ENCODE results near the gene SLC45A1. TPM values are rescaled to one million over a fixed set of nuclear protein-coding genes. Genes with fewer than 3 reads are reported as not detected.
A peak's percentile ranks its signal among the peaks of the same experiment; 100 is the strongest.

SLC45A1 gene
- total RNA-seq, 3 donors from 2014 or later = 0.73 to 3.6 (median 1.9) TPM

DNA sequence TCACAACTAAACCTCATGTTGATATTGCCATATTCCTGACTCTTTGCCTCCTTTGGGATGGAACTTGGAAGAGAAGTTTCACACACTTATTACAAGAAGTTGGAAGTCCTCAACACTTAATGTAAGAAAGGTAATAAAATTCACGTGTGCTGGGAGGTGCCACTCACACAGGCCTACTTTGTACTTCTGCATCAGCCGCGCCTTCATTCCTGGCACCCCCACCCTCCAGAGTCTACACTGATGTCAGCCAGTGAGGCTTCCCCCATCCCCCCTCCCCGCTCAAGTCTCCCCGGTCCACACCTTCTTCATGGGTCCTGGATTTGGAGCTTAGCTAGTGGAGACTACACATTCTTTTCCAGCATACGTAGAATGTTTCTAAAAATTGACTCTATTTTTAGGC lies 24.8 kb upstream of the SLC45A1 start:
- H3K27me3 ChIP-seq = no peaks in the 10 kb centered on the region
- no peak for DNase-seq (ENCODE audit: low spot score in 2 of 2)
- TF ChIP-seq POLR2A (IDR thresholded peaks at IDR 0.05) = no peak
- TF ChIP-seq POLR2AphosphoS5 (IDR thresholded peaks at IDR 0.05) = no peak
- TF ChIP-seq, protein P1, sequence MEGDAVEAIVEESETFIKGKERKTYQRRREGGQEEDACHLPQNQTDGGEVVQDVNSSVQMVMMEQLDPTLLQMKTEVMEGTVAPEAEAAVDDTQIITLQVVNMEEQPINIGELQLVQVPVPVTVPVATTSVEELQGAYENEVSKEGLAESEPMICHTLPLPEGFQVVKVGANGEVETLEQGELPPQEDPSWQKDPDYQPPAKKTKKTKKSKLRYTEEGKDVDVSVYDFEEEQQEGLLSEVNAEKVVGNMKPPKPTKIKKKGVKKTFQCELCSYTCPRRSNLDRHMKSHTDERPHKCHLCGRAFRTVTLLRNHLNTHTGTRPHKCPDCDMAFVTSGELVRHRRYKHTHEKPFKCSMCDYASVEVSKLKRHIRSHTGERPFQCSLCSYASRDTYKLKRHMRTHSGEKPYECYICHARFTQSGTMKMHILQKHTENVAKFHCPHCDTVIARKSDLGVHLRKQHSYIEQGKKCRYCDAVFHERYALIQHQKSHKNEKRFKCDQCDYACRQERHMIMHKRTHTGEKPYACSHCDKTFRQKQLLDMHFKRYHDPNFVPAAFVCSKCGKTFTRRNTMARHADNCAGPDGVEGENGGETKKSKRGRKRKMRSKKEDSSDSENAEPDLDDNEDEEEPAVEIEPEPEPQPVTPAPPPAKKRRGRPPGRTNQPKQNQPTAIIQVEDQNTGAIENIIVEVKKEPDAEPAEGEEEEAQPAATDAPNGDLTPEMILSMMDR (IDR thresholded peaks at IDR 0.05) = no peak
- intact Hi-C loops (cut with DNase I; ENCODE audit: low total_unique reads) = no loop called here
- H3K9me3 ChIP-seq = no peaks in the 10 kb centered on the region
- no peak overlapping the region for H3K27ac ChIP-seq
- H3K36me3 ChIP-seq = no peaks in the 10 kb centered on the region
- H3K4me1 ChIP-seq = no peaks in the 10 kb centered on the region
- H3K4me3 ChIP-seq = no peak overlapping the region

DNA sequence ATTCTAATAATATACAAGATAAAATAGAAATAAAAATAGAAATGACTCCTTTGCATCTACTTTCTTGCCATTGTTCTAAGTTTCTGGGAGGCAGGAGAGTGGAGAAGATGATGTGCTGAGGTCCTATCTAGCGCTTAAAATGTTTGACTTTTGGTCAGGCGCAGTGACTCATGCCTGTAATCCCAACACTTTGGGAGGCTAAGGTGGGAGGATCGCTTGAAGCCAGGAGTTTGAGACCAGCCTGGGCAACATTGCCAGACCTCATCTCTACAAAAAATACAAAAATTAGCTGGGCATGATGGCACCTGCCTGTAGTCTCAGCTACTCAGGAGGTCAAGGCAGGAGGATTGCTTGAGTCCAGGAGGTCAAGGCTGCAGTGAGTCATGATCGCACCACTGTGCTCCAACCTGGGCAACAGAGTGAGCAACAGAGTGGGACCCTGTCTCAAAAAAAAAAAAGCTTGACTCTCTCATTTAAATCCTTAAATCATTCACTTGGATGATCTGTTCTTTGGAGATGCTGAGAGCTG lies 24.2 kb upstream of the SLC45A1 start:
- H3K27me3 ChIP-seq = no peaks in the 10 kb centered on the region
- H3K4me1 ChIP-seq = no peaks in the 10 kb centered on the region
- no peaks in the 10 kb centered on the region for H3K36me3 ChIP-seq
- no peak overlapping the region for H3K27ac ChIP-seq
- DNase-seq (ENCODE audit: low spot score in 2 of 2) = no peak
- H3K4me3 ChIP-seq = no peak overlapping the region
- no peak for TF ChIP-seq POLR2AphosphoS5 (IDR thresholded peaks at IDR 0.05)
- TF ChIP-seq, protein P1 (IDR thresholded peaks at IDR 0.05) = no peak
- TF ChIP-seq POLR2A (IDR thresholded peaks at IDR 0.05) = no peak
- intact Hi-C loops (cut with DNase I; ENCODE audit: low total_unique reads) = no loop called here
- H3K9me3 ChIP-seq = no peaks in the 10 kb centered on the region

DNA sequence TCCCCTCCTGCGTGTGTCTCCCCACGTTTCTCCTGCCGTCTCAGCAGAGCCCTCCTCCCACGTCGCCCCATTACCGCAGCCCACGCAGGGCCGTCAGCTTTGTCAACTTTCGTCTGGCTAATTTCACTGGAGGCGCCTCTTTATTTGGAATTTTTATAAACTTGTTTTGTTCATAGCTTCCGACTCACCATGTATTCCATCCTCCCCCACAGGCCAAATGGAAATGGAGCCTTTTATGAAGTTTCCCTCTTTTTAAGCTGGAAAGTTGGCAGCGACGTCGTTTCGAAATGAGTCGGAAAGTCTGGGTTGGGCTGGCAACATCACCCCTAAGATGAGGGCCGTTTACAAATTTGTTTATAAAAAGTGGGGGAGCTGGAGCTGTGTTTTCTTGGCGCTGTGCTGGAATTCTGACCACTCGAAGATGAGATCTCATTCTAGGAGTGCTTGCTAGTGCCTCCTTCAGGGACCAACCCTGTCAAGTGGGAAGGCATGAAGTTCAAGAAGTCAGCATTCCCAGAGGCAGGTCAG lies 23.7 kb upstream of the SLC45A1 start:
- intact Hi-C loops (cut with DNase I; ENCODE audit: low total_unique reads) = no loop called here
- H3K4me1 ChIP-seq = no peaks in the 10 kb centered on the region
- no peaks in the 10 kb centered on the region for H3K36me3 ChIP-seq
- H3K27me3 ChIP-seq = no peaks in the 10 kb centered on the region
- DNase-seq (ENCODE audit: low spot score in 2 of 2) = no peak
- no peaks in the 10 kb centered on the region for H3K9me3 ChIP-seq
- peak overlapping the region in 1 of 3 donors; percentile 28 for H3K4me3 ChIP-seq
- TF ChIP-seq POLR2A (IDR thresholded peaks at IDR 0.05) (no peak), POLR2AphosphoS5 (IDR thresholded peaks at IDR 0.05) (no peak)
- TF ChIP-seq, protein P1 (IDR thresholded peaks at IDR 0.05) = no peak
- no peak overlapping the region for H3K27ac ChIP-seq

DNA sequence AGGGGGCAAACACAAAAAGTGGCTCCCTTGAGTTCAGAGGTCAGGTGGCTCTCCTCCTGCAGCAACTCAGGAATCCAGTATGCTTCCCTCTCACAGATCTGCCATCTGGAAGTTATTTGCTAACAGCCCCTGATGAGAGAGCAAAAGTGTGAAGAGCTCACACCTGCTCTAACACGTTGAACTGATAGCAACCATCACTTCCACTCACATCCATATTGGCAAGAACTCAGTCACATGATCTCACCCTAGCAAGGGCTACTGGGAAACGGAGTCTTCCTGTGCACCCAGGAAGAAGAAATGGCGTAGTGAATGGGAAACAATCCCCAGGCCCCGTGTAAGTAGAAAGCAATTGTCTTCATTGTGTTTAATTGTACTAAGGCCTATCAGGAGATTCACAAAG lies 20.7 kb upstream of the SLC45A1 start:
- no peaks in the 10 kb centered on the region for H3K36me3 ChIP-seq
- no peaks in the 10 kb centered on the region for H3K9me3 ChIP-seq
- intact Hi-C loops (cut with DNase I; ENCODE audit: low total_unique reads) = no loop called here
- no peak overlapping the region for H3K4me3 ChIP-seq
- H3K4me1 ChIP-seq = no peaks in the 10 kb centered on the region
- H3K27ac ChIP-seq = no peak overlapping the region
- no peaks in the 10 kb centered on the region for H3K27me3 ChIP-seq
- no peak for DNase-seq (ENCODE audit: low spot score in 2 of 2)
- TF ChIP-seq, protein P1 (IDR thresholded peaks at IDR 0.05) = no peak
- TF ChIP-seq POLR2AphosphoS5 (IDR thresholded peaks at IDR 0.05) (no peak), POLR2A (IDR thresholded peaks at IDR 0.05) (no peak)

DNA sequence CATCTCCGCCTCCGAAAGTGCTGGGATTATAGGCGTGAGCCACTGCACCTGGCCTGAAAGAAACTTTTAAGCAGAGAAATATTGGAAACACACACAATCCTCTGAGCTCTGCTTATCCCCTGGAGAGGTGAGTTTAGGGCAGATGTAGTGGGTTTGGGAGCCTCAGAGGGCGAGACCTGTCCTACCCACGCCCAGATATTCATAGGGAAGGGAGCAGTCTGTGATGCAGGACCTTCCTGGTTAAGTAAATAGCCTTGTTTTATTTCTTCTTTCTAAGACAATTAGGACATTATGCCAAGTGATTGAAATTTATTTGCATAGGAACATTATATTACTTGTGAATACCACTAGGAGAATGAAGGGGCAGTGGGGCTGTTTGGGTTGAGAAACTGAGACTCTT lies 18.0 kb upstream of the SLC45A1 start:
- no peaks in the 10 kb centered on the region for H3K9me3 ChIP-seq
- DNase-seq (ENCODE audit: low spot score in 2 of 2) = no peak
- H3K27ac ChIP-seq = no peak overlapping the region
- no peaks in the 10 kb centered on the region for H3K36me3 ChIP-seq
- TF ChIP-seq POLR2A (IDR thresholded peaks at IDR 0.05) (no peak), POLR2AphosphoS5 (IDR thresholded peaks at IDR 0.05) (no peak)
- TF ChIP-seq, protein P1 (IDR thresholded peaks at IDR 0.05) = no peak
- no peaks in the 10 kb centered on the region for H3K27me3 ChIP-seq
- intact Hi-C loops (cut with DNase I; ENCODE audit: low total_unique reads) = no loop called here
- H3K4me1 ChIP-seq = no peaks in the 10 kb centered on the region
- no peak overlapping the region for H3K4me3 ChIP-seq
